HG03378 (cell line): Measurements from ENCODE around the gene LCN1.
"Not testable (repeated sequence)": the region's sequence is repeated elsewhere in the genome, so short reads cannot be mapped to it uniquely, and the experiment has no call there.

Experiments
- ATAC-seq: cut with Tn5 transposase; IDR thresholded peaks from one replicate; pipeline ENCODE4 v1.9.1; 2021; ENCODE audit warnings: mild to moderate bottlenecking, moderate library complexity; ENCODE audit not compliant: unreplicated experiment

The LCN1 gene

DNA sequence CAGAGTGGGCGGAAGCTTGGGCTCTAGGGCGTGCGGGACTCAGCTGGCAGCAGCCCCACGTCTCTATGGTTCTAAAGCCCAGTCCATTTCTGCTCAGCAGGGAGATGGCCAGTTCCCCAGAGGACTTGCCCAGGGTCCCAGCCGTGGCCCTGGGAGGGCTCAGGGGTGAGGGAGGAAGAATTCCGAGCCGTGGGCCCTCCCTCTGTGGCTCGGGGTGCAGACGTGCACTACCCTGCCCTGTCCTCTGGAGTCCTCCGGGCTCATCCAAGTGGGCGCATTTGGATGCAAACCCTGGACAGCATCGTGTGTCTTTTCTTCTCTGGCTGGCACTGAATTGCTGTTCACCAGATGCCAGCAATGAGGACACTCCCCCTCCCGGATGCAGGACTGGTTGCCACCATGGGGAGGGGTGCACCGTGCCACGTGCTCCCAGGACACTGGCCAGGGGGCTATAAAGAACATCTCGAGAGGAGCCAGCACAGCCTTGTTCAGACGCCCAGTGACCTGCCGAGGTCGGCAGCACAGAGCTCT, 24.5 kb downstream of the LCN1 start, which contains the start of gene OBP2A:
TSS of gene OBP2A (plus strand) at position 481 of the 531 bp plus-strand sequence. CDS start 55 bp downstream, outside the sequence.
- ATAC-seq, result not testable (repeated sequence)

DNA sequence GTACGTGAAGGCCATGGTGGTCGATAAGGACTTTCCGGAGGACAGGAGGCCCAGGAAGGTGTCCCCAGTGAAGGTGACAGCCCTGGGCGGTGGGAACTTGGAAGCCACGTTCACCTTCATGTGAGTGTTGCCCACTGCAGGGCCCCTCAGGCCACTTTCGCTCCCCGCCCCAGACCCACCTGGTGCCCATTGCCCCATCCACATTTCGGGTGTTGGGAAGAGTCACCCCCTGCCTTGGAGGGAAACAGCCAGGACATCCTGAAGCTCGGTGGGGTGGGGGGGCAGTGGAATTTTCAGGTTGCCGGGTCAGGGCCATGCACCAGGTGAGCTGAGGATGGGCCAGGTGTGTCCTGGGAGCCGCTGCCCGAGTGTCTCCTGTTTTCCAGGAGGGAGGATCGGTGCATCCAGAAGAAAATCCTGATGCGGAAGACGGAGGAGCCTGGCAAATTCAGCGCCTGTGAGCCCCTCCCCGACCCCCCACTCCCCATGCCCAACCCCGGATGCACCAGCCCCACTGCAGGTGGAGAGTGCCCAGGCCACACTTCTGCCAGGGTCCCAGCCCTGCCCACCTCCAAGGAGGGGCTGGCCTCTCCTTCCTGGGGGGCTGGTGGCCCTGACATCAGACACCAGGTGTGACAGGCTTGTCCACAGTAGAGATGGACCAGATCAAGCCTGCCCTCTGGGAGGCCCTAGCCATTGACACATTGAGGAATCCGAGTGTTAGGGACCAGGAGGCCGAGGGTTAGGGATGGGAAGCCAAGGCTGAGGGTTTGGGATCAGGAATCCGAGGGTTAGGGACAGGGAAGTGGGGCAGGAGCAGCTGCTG, 25.8 kb downstream of the LCN1 start:
- not testable (repeated sequence) for ATAC-seq

DNA sequence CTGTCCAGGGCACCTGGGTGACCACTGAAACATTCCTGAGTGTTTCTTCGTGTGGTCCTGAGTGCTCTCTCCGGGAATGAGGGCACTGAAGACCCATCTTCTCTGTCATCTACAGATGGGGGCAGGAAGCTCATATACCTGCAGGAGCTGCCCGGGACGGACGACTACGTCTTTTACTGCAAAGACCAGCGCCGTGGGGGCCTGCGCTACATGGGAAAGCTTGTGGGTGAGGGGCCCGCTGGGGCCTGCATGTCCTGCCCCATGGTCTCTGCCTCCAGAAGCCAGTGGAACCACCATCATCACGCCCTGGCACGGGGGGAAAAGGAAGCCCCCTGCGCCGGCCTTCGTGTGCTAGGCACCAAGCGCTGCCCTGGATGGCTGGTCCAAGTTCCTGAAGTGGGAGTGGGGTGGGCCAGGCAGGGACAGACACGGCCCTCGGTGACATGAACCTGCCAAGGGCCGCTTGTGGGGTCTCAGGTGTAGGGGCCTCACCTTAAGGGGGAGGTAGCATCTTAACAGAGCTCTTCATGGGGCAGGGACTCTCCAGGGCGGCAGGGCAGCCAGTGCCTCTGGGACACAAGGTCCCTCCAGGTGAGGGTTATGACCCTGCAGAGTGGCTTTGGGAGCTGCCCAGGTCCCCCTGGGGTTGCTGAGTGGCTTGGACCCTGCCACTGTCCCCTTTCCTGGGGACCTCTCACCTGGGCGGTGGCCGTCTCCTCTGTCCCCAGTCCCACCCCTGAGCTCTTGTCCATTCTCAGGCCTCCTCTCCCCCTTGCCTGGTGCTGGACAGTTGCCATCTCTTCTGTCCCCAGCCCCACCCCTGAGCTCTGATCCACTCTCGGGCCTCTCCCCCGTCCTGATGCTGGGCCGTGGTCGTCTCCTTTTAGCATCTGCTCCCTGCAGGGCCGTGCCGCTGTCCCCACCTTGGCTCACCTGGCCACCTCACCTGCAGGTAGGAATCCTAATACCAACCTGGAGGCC, 26.8 kb downstream of the LCN1 start:
- no peak for ATAC-seq

DNA sequence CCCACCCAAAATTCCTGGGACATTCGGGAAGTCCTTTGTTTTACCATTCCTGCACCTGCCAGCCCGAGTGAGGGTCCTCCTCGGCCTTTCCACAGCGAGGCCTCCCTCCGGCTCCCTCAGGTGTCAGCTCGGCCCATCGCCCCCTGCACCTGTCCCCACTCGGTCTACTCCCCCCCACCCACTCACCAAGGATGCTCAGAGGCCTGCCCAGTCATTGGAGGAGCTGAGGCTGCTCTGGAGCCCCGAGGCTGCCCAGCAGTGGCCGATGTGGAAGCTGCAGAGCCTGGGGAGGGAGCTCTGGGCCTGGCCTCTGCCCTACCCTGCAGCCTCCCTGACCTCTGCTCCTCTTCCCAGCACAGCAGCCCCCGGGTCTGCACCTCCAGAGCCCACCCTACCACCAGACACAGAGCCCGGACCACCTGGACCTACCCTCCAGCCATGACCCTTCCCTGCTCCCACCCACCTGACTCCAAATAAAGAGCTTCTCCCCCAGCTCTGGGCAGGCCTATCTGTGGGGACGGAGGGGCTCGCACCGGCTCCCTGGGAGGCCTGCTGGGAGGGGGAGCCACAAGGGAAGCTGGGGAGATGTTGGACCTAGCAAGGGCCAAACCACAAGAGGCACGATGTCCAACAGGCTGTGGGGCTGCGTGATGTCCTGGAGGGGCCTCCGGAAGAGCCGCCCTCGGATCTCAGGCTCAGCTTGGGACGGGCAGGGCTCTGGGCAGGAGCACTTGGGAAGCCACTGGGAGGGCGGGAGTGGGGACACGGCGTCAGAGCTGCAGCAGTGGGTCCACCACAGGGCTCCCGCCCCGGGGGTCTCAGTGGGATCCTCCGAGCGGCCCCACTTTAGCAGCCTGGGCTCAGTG, 28.5 kb downstream of the LCN1 start:
- not testable (repeated sequence) for ATAC-seq

DNA sequence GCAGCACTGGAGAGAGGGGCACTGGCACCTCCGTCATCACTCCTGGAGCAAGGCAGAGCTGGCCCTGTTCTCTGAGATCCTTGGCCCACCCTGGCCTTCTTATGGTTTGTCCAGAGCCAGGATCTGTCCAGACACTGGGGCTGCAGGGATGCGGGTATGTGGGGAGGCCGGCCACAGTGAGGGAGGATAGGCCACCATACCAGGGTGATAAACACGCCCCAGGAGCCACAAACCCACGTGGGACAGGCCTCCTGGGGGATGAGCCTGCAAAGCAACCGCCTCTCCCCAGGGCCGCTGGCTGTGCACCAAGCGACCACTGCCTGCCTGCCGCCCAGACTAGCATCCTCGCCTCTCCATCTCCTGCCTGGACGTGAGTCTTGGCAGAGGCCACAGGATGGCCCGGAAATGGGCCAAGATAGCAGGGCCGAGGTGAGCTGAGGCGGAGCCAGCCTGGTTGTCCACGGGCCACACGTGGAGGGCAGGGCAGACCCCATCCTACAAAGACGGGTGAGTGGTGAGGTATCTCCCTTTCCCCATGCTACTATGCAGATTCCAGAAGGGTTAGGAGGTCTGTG, 29.2 kb downstream of the LCN1 start:
- no peak for ATAC-seq

DNA sequence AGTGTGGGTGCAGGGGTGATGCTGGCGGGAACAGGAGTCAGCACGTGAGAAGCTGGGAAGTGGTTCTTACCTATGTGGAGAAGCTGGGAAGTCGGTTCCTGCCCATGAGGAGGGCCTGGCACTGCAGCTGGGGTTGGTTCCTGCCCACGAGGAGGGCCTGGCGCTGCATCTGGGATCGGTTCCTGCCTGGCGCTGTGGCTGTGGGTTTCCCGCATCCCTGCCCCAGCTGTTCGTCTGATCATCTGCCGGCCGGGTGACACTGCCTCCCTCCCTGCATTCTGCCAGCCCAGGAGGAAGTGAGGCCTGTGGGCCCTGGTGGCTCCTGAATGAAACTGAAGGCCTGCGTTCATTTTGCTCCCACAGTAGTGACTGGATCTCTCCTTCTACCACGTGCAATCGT, 29.8 kb downstream of the LCN1 start:
- ATAC-seq, result no peak

DNA sequence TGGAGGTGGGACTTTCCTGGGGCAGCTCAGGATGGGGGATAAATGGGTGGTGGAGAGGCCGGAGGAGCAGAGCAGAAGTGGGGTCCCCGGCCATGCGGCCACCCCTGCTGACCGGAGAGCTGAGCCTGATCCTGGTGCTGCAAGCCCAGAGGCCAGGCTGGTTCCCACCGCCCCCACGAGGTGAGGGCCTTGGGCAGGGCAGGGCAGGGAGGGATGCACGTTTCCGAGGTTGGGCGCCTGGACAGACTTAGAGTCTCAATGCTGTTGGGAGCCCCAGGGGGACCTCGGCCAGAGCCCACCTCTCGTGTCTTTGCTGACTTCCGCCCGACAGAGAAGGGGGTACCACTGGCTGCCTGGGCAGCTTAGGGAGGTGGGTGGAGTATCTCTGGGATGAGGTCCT, 30.2 kb downstream of the LCN1 start:
- no peak for ATAC-seq

DNA sequence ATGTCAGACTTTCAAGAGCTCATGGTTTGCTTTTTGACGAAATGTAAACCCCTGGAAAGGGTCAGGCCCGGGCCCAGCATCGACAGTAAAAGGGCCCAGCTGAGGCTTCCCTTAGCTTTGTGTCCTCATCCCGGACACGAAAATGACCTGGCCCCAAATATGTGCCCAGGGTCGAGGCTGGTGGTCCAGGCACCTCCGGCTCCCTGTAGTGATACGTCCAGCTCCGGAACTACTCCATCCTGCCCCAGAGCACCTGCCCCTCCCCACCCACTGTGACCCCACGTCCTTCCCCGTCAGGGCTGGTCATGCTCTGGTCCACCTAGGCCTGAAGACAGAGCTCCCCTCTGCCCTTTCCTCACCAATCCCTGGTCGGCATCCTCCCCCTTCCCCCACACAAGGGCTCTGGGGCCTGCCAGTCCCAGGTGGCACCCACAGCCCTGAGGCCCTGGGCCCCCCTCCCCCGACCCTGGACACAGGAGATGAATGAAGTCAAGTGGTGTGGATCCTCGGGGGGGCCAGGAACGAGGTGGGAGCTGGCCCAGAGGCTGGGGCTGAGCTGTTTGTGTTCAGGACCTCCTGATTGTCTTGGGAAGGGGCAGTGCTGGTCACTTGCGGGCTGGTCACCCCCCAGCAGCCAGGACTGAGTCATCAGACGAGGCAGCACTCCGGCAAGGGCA, 30.9 kb downstream of the LCN1 start:
- no peak for ATAC-seq

DNA sequence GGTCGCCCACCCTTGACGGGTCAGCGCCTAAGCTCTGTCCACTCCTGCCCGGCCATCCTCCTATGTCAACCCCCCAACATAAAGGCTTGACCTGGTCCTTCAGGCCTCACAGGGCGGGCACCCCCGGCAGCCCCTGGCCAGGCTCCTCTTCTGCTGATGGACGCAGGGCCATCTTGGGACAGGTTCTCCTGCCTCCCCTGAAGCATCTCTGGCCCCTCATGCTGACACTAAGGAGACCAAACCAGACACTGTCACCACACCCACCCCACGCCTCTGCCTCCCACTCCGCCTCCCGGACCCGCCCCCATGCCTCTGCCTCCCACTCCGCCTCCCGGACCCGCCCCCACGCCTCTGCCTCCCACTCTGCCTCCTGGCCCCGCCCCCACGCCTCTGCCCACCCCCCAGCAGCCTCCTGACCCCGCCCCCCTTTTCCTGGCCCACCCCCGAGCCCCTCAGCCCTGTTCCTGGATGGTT, 31.5 kb downstream of the LCN1 start:
- no peak for ATAC-seq

DNA sequence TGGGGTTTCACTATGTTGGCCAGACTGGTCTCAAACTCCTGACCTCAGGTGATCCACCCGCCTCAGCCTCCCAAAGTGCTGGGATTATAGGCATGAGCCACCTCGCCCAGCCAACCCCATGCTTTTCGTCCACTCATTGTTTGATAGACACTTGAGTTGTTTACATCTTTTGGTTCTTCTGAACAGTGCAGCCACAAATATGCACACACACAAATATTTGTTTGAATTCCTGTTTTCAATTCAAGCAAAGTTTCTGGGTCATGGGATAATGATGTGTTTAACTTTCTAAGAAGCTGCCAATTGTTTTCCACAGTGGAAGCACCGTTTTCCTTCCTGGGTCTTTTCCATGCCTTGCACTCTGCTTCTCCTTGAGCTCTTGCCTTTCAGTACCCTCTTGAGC, 33.5 kb downstream of the LCN1 start:
- ATAC-seq, result no peak

DNA sequence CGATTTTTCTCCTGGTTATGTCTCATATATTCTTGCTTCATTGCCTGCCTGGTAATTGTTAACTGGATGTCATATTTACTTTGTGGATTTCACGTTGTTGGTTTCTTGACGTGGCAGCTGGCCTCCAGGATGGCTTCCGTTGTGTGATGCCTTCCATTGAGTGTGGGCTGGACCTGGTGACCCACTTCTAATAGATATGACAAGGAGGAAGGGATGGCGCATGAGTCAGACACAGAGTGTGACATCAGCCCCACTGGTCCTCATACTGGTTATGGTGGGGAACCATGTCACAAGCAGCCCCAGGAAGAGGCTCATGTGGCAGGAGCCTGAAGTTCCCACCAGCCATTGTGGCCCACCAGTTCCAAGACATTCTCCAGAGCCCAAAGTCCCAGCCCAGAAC, 34.0 kb downstream of the LCN1 start:
- ATAC-seq, result no peak

DNA sequence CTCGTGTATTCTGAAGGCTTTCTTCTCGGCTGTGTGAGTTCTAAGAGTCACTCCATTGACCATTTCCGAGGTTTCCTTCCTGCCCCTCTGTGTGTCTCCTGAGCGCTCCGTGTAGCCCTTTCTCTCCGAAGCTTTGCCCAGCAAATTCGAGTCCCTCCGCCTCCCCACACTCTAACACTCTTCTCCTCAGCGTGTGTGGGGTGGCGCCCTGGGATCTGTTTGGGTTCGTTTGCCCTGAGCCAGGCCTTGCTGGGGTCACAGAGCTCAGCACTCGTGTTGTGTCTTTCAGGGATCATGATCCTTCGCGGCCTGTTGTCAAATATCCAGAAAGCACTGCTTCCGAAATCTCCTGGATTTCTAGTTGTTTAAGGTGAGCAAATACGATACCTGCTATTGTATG, 34.7 kb downstream of the LCN1 start:
- no peak for ATAC-seq

DNA sequence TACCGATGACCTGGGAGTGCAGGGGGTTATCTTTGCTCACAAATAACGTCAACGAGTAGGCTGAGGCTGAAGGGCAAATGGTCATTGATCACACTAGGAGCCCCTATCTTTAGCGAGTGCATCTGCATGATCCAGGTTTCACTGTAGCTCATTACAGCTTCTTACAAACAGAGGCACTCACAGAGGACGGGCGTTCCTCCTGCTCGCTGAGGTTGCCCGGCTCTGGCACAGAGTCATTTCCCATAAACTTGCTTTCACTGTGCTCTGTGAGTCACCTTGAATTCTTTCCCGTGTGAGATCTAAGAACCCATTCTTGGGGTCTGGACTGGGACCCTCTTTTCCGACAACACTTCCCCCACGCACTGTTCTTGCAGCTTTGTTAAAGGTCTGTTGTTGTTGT, 38.4 kb downstream of the LCN1 start:
- ATAC-seq, result no peak

DNA sequence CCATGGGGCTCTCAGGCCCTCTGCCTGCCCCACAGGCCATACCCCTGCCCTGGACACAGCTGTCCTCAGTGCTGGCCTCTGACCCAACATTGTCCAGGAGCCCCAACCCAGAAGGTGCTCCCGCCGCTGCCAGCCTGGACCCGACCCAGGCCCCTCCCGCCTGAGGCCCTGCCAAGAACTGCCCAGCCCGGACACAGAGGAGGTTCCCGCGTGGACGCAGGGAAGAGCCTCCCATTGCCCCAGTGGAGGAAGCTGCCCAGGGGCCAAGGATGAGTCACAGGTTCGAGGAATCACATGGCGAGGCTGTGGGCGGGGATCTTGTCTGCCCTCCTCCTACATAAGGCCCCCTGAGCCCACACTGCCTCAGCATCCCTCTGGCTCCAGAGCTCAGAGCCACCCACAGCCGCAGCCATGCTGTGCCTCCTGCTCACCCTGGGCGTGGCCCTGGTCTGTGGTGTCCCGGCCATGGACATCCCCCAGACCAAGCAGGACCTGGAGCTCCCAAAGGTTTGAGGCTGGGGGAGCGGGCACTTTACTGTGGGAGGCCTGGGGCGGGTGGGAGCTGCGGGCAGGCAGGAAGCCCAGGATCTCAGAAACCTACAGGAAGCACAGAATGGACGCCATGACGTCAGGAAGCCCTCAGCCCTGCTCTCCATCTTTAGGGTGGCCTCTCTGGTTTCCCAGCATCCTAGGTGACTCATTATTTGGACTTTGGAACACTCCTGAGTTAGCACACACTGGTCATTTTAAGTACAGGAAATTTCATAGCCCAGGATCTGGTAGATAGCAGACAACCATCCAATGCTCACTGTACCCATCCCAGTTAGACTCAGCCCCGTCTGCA, 40.4 kb downstream of the LCN1 start, which contains the start of gene PAEP:
TSS of gene PAEP (plus strand) at position 366 of the 844 bp plus-strand sequence.
- no peak for ATAC-seq

DNA sequence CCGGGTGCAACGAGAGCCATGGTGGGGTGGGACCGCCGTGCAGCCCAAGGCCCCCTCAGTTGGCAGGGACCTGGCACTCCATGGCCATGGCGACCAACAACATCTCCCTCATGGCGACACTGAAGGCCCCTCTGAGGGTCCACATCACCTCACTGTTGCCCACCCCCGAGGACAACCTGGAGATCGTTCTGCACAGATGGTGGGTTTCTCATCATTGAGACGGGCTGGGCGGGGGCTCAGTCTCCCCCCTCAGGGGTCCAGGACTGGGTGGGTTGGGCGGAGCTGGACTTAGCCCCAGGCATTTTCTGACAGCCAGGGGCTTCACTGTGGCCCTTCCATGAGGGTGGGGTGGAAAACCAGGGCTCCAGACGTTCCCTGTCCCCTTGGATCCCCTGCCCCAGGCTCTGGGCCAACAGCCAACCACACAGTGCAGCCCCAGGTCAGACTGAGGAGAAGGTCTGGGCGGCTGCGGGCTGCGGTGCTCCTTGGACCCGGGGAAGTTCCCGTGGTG, 41.0 kb downstream of the LCN1 start:
- no peak for ATAC-seq

DNA sequence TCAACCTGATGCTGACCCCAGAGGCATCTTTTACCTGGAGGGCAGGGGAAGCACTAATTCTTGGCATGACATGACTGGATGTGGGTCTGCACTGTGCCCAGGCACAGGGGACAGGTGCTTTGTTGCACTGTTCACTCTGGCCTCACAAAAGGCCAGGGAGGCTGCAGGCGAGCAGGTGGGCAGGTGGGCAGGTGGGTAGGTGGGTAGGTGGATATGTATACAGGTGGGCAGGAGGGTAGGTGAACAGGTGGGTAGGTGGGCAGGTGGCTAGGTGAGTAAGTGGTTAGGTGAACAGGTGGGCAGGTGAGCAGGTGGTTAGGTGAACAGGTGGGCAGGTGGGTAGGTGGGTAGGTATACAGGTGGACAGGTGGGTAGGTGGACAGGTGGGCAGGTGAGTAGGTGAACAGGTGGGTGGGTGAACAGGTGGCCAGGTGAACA, 41.8 kb downstream of the LCN1 start:
- ATAC-seq, result no peak

DNA sequence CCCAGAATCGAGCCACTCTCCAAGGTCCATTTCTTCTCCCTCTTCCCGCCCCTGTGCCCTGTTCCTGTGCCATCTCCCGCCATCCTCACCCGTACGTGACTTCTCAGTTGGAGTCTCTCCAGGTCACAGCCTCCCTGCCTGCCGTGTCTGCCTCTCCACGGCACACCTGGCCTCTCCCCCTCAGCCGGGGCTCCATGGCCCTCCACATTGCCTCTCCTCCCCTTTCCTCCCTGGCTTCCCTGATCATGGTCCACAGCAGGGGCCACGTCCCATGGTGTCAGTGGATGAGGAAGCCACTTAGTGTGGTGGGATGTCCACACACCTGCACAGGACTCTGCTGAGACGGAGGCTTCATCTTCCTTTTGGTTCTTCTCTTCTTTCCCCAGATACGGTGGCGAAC, 42.6 kb downstream of the LCN1 start:
- ATAC-seq, result no peak

DNA sequence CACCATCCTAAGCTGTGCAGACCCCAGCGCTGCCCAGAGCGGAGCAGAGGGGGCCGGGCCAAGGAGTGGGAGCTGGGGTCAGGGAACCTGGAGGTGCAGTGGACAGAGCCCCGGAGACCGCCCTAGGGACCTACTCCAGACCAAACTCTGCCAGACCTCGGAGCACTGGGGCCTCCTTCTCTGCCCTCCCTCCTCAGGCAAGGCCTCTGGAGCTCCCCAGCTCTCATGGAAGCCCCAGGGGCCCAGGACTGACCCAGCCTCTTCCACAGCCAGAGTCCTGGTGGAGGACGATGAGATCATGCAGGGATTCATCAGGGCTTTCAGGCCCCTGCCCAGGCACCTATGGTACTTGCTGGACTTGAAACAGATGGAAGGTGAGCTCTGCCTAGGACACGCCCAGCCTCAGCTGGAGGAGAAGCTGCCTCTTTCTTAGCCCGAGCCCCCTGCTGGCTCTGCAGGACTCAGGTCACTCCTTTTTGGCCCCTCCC, 43.9 kb downstream of the LCN1 start:
- ATAC-seq, result no peak
